GM23338 (cell line): ENCODE measurements around the gene VPREB3.

Experiments
- POLR2AphosphoS5 ChIP-seq: IDR thresholded peaks from 2 replicates; pipeline ENCODE4 v1.6.1; 2016; ENCODE audit warnings: antibody characterized with exemption, low read depth
- REST ChIP-seq: IDR thresholded peaks from one replicate; pipeline ENCODE4 v1.6.1; 2018; ENCODE audit warnings: antibody characterized with exemption; ENCODE audit not compliant: unreplicated experiment
- TF ChIP-seq, protein P1 (sequence below), 2 experiments: fragments of 200-600 bp in 1 of 2; sonication (generic) in 1 of 2; conservative IDR thresholded peaks; 2 replicates each; pipeline versions ENCODE4 v1.5.1 to v1.6.1; 2016 to 2017; ENCODE audit warnings: antibody characterized with exemption in 2 of 2, low read depth in 2 of 2, mild to moderate bottlenecking in 2 of 2, moderate library complexity in 1 of 2

DNA sequence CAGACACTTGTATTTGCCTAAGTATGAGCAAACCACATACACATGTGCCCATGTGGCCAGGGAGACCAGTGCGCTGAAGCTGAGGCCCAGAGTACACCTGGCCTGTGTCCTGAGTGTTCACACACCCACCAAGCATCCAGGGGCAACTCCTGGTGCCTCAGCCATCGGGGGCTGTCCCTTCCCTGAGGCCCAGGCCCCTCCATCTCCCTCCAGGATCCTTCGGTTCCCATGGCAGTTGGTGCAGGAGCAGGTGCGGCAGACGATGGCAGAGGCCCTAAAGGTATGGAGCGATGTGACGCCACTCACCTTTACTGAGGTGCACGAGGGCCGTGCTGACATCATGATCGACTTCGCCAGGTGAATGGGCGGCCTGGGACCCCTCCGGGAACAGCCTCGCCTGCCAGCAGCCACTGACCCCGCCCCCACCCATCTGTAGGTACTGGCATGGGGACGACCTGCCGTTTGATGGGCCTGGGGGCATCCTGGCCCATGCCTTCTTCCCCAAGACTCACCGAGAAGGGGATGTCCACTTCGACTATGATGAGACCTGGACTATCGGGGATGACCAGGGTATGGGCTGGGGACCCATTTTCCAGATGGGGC is 26.0 kb upstream of the VPREB3 start:
- TF ChIP-seq, protein P1, sequence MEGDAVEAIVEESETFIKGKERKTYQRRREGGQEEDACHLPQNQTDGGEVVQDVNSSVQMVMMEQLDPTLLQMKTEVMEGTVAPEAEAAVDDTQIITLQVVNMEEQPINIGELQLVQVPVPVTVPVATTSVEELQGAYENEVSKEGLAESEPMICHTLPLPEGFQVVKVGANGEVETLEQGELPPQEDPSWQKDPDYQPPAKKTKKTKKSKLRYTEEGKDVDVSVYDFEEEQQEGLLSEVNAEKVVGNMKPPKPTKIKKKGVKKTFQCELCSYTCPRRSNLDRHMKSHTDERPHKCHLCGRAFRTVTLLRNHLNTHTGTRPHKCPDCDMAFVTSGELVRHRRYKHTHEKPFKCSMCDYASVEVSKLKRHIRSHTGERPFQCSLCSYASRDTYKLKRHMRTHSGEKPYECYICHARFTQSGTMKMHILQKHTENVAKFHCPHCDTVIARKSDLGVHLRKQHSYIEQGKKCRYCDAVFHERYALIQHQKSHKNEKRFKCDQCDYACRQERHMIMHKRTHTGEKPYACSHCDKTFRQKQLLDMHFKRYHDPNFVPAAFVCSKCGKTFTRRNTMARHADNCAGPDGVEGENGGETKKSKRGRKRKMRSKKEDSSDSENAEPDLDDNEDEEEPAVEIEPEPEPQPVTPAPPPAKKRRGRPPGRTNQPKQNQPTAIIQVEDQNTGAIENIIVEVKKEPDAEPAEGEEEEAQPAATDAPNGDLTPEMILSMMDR (conservative IDR thresholded peaks at IDR 0.05; ENCODE audit: low read depth in 2 of 2), result no peak
- TF ChIP-seq POLR2AphosphoS5 (no peak), REST (no peak)
